NCI-H748 treated with DMSO at 0.1 percent for 48 hours (cell line): ENCODE measurements around the gene PRKAR1B.

Experiments used
- DNase-seq: peaks from one replicate; lab custom pipeline; 2025; lab: John Stamatoyannopoulos, UW

Gene PRKAR1B

GRCh38 chr7:691361-692045, 35.6 kb downstream of the PRKAR1B start:
- peak; percentile 10 for DNase-seq

GRCh38 chr7:690478-691360, 36.4 kb downstream of the PRKAR1B start:
- DNase-seq: no peak

DNA sequence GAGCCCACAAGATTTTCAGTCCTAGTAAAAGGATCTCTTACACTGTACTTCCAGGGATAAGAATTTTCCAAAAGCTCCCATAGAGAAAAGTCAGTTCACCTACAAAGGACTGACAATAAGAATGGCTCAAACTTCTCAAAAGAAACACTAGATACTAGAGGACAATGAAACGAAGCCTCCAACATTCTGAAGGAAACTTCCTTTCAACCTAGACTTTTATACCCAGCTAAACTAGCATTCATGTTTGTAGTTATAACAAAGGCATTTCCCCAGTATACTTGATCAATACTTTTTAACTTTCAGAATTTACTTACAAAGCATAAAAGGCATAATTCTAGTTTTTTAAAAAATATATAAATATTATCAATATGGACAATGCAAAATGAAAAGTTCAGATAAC, 41.5 kb downstream of the PRKAR1B start:
- no peak for DNase-seq

DNA sequence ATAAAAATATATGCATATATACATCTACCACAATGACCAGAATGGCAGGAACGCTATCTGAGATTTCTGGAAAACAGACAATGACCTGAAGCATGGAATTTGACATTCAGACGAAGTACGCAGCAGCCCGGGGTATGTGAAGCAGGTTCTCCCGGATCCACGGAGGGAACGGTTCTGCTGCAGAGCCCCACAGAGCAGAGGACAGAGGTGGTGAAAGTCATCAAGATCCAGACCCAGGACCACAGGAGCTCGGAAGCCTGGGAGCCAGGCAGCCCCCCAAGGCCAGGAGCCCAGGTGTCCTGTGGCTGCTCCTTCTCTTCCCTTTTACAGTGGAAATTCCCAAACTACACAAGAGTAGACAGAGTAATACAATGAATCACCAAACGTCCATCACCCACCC, 42.7 kb downstream of the PRKAR1B start:
- no peak for DNase-seq

- DNase-seq: no peak
Measured at GRCh38 chr7:683526-684205, 43.4 kb downstream of the PRKAR1B start.

- no peak for DNase-seq
Measured at GRCh38 chr7:682810-683209, 44.3 kb downstream of the PRKAR1B start.

DNA sequence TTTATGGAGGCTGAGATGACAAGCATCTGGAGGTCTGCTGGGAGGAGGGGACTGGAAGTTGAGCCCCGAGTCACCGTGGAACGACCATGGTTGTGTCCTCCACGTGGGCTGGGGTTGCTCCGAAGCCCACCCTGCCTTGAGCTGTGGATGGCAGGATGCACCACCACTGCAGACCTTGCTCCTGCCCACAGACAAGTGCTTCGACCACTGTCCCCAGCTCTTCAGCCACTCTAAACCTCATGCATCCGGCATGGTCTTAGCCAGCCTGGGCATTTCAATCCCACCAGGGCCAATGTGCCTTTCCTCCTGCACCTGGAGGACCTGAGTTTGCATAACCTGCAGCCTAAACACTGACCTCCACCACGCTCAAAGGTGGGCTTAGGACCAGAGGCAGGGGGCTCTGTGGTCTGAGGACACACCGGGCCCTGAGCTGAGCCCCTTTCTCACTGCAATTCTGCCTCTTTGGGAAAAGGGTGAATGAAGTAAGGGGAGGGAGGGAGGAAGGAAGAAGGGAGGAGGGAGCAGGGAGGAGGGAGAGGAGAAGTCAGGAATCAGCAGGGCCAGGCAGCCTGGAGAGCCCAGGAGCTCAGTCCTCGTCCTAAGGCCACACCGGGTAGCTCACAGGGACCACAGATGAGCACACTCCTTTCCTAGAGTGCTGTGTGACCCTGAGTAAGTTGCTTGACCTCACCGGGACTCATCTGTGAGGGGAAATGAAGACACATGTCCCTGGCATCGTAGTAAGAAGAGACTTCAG, 45.4 kb downstream of the PRKAR1B start:
- no peak for DNase-seq

- DNase-seq: no peak
Measured at GRCh38 chr7:680411-681127, 46.5 kb downstream of the PRKAR1B start.

DNA sequence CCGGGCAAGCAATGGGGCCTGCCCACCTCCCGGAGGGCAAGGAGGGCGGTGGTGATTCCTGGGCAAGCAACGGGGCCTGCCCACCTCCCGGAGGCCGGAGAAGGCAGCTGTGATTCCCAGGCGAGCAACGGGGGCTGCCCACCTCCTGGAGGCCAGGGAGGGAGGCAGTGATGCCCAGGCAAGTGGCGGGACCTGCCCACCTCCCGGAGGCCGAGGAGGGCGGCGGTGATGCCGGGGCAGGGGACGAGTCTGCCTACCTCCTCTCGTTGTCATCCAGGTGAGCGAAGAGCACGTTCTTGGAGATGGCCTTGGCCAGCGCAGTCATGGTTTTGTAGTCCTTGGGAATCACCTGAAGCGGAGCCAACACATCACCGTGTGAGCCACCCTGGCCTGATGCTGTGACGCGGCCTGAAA, 50.1 kb downstream of the PRKAR1B start:
- no peak for DNase-seq

- no peak for DNase-seq
Measured at GRCh38 chr7:676246-676971, 50.7 kb downstream of the PRKAR1B start.

DNA sequence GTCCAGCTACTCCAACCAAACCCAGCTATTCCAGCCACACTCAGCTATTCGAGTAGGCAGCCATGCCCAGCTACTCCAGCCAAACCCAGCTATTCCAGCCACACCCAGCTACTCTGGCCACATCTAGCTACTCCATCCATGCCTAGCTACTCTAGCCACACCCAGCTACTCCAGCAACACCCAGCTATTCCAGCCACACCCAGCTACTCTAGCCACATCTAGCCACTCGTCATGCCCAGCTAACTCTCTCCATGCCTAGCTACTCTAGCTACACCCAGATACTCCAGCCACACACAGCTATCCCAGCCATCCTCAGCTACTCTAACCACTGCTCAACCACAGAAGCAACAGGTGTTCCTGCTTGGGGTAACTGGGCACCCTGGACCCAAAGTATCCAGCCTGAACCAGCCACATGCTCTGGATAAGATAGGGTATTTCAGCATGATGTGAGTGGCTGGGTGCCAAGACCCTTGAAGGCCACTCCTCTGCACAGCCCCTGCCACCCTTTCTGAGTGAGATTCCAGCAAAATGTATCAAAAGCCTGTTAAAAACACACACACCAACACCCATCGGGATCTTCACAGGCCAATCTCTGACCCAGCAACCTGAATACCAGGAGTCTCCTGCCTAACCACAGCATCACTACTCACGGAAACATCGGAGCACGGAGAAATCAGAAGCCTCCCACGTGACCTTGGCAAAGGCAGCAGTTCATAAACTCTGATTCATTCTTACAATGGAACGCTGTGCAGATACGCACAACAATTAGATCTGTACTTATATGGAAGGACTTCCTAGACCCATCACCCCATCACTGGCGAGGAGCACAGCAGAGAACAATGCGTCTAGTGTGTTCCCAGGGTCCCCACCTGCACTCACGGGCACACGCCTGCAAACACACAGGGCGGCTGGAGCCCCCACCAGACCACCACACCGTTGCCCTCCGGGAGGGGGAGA, 52.3 kb downstream of the PRKAR1B start:
- no peak for DNase-seq

- DNase-seq: no peak
Measured at GRCh38 chr7:673681-674453, 53.2 kb downstream of the PRKAR1B start.

DNA sequence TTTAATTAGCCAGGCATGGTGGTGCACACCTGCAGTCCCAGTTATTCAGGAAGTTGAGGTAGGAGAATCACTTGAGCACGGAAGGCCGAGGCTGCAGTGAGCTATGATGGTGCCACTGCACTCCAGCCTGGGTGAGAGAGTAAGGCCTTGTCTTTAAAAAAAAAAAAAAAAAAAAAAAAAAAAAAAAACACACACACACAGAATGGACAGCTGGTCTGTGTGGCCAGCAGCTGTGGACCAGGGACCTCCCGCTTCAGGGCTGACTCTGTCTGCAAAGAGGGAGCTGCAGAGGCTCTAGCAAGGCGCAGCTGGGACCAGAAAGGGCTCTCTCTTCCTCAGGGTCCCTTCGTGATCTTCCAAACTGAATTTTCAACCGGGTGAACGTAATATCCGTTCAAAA, 54.2 kb downstream of the PRKAR1B start:
- no peak for DNase-seq

DNA sequence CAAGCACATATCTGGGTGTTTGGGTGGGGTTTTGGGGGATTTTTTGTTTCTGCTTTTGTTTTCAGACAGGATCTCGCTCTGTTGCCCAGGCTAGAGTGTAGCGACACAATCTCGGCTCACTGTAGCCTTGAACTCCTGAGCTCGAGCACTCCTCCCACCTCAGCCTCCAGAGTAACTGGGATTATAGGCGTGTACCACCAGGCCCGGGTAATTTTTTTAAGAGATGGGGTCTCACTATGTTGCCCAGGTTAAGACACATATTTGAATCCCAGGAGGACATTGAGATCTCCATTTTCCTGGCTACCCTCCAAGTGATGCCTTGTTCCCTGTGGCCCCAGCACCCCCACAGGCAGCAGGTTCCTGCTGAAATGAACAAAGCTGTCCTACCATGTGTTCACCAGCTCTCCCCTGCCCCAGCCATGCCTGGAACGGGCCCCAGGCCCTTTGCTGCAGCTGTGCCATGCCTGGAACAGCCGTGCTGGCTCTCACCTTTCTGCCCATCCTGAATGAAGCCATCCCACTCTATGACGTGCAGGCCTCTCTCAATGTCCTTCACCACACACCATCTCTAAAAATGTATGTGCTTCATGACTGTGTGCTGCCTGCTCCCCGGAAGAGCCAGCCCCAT, 55.6 kb downstream of the PRKAR1B start:
- DNase-seq: no peak

- no peak for DNase-seq
Measured at GRCh38 chr7:670501-671390, 56.3 kb downstream of the PRKAR1B start.

DNA sequence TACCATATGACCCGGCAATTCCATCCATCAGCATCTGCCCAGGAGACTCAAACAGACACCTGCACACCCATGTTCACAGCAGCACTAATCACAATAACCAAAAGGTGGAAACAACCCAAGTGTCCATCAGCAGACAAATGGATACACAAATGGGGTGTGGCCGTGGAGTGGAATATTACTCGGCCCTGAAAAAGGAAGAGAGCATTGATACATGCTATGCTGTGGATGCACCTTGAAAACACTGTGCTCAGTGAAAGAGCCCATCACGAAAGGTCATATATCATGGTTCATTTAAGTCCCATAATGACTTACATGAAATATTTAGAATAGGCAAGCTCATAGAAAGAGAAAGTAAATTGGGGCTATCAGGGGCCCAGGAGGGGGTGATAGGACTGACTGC, 58.1 kb downstream of the PRKAR1B start:
- no peak for DNase-seq
